ENCODE measurements around the gene DTX3. TPM values are rescaled to one million over a fixed set of nuclear protein-coding genes. Genes with fewer than 3 reads are reported as not detected.

DTX3 gene
- total and polyA plus RNA-seq, 4 experiments from 2014 or later: 4.2 to 37.1 (median 20.0) TPM

- Mint-ChIP-seq H3K4me3 (no peak overlapping the region), H3K9me3 (no peaks in the 10 kb centered on the region), H3K27ac (no peak overlapping the region), H3K36me3 (no peaks in the 10 kb centered on the region), H3K27me3 (peaks cover 2 to 3% of the 10 kb centered on the region in 2 donors), H3K4me1 (peaks cover under 1 to 2% (median 1%) of the 10 kb centered on the region in 4 donors)
- POLR2A ChIA-PET (ENCODE audit: partially characterized antibody): no interaction called here
- intact Hi-C loops (cut with micrococcal nuclease): no loop called here
- DNase-seq: no peak
- H3K27me3 ChIP-seq (ENCODE audit: insufficient read depth, low read length): no peaks in the 10 kb centered on the region
- CTCF ChIA-PET (ENCODE audit: partially characterized antibody): no interaction called here
- H3K27ac ChIP-seq (ENCODE audit: low read depth, low read length): no peak overlapping the region
- no peaks in the 10 kb centered on the region for H3K9me3 ChIP-seq (ENCODE audit: control insufficient read depth in 1 of 2, low read length in 2 of 2)
- no peaks in the 10 kb centered on the region for H3K36me3 ChIP-seq (ENCODE audit: insufficient read depth, low read length)
- no peaks in the 10 kb centered on the region for H3K4me1 ChIP-seq (ENCODE audit: insufficient read depth, low read length)
- H3K4me3 ChIP-seq (ENCODE audit: low read length in 2 of 2): no peak overlapping the region
Measured at GRCh38 chr12:57577981-57578758, 26.5 kb upstream of the DTX3 start.

- Mint-ChIP-seq H3K27ac (no peak overlapping the region), H3K27me3 (peaks cover 6% of the 10 kb centered on the region in 2 donors), H3K4me1 (peaks cover 3 to 7% (median 5%) of the 10 kb centered on the region in 4 donors), H3K36me3 (no peaks in the 10 kb centered on the region), H3K4me3 (no peak overlapping the region), H3K9me3 (no peaks in the 10 kb centered on the region)
- ChIA-PET POLR2A (ENCODE audit: partially characterized antibody) (no interaction called here), CTCF (ENCODE audit: partially characterized antibody) (interaction anchor here (6.8 kb wide), 1 partner anchor 52 kb away, joined by 124 read pairs; the partner anchor contains the start of gene B4GALNT1)
- DNase-seq: no peak
- H3K36me3 ChIP-seq (ENCODE audit: insufficient read depth, low read length): no peaks in the 10 kb centered on the region
- no peak overlapping the region for H3K4me3 ChIP-seq (ENCODE audit: low read length in 2 of 2)
- intact Hi-C loops (cut with micrococcal nuclease): no loop called here
- H3K9me3 ChIP-seq (ENCODE audit: control insufficient read depth in 1 of 2, low read length in 2 of 2): no peaks in the 10 kb centered on the region
- H3K27ac ChIP-seq (ENCODE audit: low read depth, low read length): no peak overlapping the region
- H3K27me3 ChIP-seq (ENCODE audit: insufficient read depth, low read length): no peaks in the 10 kb centered on the region
- H3K4me1 ChIP-seq (ENCODE audit: insufficient read depth, low read length): no peaks in the 10 kb centered on the region
Measured at GRCh38 chr12:57579011-57579410, 25.6 kb upstream of the DTX3 start.

DNA sequence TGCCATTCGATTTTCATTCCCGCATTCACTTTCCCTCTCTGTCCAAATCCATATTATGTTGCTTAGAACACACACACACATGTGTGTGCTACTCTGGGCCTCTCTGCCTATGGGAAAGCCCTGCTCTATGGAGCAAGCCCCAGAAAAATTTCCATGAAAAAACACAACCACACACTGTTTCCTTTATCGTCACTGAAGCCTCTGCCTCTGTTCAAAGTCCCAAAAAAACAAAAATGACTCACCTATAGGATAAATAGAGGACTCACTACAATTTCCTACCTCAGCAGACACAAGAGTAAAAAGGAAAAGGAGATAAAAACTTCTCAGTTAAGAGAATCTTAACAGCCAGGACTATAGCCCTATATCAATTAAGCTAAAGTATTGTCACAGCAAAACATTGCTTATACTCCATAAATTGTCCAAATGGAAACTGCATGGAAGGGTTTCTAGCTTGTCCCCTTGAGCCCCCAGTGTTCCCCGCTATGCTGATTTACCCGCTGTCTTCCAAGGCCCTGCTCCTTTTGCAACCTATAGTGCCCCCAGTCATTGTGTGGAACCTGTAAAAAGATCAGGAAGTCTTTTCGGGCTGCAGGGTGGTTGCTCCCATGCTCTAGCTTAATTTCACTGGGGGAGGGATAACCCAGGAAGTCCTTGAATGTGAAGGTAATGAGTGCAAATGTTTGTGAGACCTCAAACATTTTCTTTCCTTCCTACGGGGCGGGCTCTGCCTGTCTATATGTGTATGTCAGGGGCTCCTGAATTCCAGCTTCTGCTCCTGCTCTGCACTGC, 24.8 kb upstream of the DTX3 start:
- H3K36me3 Mint-ChIP-seq: no peaks in the 10 kb centered on the region
- no peak overlapping the region for H3K4me3 ChIP-seq (ENCODE audit: low read length in 2 of 2)
- no peak overlapping the region for H3K4me3 Mint-ChIP-seq
- DNase-seq: no peak
- peaks cover 6 to 9% of the 10 kb centered on the region in 2 donors for H3K27me3 Mint-ChIP-seq
- peaks cover 3 to 7% (median 5%) of the 10 kb centered on the region in 4 donors for H3K4me1 Mint-ChIP-seq
- H3K9me3 ChIP-seq (ENCODE audit: control insufficient read depth in 1 of 2, low read length in 2 of 2): no peaks in the 10 kb centered on the region
- H3K36me3 ChIP-seq (ENCODE audit: insufficient read depth, low read length): no peaks in the 10 kb centered on the region
- CTCF ChIA-PET (ENCODE audit: partially characterized antibody): interaction anchor here (1.0 to 6.8 kb wide), 5 partner anchors 28 to 121 kb away, joined by 3 to 124 read pairs (median 50); partner anchors contain the start of gene B4GALNT1
- intact Hi-C loops (cut with micrococcal nuclease): no loop called here
- POLR2A ChIA-PET (ENCODE audit: partially characterized antibody): interaction anchor here (1.0 kb wide), 1 partner anchor 121 kb away, joined by 3 read pairs; no protein-coding TSS in a partner anchor
- no peaks in the 10 kb centered on the region for H3K9me3 Mint-ChIP-seq
- no peak overlapping the region for H3K27ac ChIP-seq (ENCODE audit: low read depth, low read length)
- no peaks in the 10 kb centered on the region for H3K27me3 ChIP-seq (ENCODE audit: insufficient read depth, low read length)
- no peaks in the 10 kb centered on the region for H3K4me1 ChIP-seq (ENCODE audit: insufficient read depth, low read length)
- H3K27ac Mint-ChIP-seq: peak overlapping the region in 2 of 7 donors; percentile 31 to 46

DNA sequence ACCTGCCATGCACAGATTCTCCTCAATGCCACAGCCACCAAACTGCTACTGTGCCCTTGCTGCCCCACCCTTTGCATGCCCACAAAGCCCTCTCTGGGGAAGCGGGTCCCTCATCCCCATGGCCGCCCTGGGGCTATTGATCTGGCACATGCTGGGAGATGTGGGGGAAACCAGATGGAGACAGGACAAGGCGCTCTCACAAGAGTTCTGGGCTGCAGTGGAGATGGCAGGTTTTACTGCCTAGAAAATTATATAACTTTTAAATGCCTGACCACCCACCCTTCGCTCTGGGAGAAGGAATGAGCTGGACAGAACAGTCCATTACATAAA, 24.2 kb upstream of the DTX3 start:
- POLR2A ChIA-PET (ENCODE audit: partially characterized antibody): interaction anchor here (1.0 to 1.2 kb wide), 2 partner anchors 11 to 122 kb away, joined by 3 read pairs; partner anchors contain the start of gene PIP4K2C

DNA sequence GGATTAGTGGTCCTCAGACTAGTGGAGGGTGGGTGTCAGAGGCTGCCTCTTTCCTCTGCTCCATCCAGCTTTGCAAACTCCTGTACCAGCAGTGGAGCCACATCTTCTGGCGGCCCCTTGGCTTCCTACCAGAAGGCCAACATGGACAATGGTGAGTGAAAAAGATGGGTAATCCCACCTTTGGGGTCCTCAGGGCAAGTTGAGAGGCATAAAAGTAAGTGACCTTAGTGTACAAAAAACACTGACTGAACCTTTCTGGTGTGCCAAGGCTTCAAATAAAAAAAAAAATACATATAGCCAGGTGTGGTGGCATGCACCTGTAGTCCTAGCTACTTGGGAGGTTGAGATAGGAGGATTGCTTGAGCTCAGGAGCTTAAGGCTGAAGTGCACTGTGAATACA, 22.8 kb upstream of the DTX3 start:
- Histone ChIP-seq H3K36me3 (ENCODE audit: insufficient read depth, low read length) (no peaks in the 10 kb centered on the region), H3K9me3 (ENCODE audit: control insufficient read depth in 1 of 2, low read length in 2 of 2) (no peaks in the 10 kb centered on the region), H3K27me3 (ENCODE audit: insufficient read depth, low read length) (no peaks in the 10 kb centered on the region), H3K27ac (ENCODE audit: low read depth, low read length) (no peak overlapping the region), H3K4me1 (ENCODE audit: insufficient read depth, low read length) (no peaks in the 10 kb centered on the region), H3K4me3 (ENCODE audit: low read length in 2 of 2) (no peak overlapping the region)
- CTCF ChIA-PET (ENCODE audit: partially characterized antibody): interaction anchor here (0.9 to 6.8 kb wide), 13 partner anchors 11 to 160 kb away, joined by 3 to 124 read pairs (median 4); partner anchors contain the start of genes B4GALNT1 and PIP4K2C
- peaks cover 0 to 2% (median 0%) of the 10 kb centered on the region in 8 donors for H3K9me3 Mint-ChIP-seq
- intact Hi-C loops (cut with micrococcal nuclease): loop anchor here (2.0 kb wide), 1 partner anchor 201 kb away; the partner anchor contains the start of gene TSFM
- no peak for DNase-seq
- peaks cover 6 to 9% of the 10 kb centered on the region in 2 donors for H3K27me3 Mint-ChIP-seq
- peaks cover 3 to 7% (median 5%) of the 10 kb centered on the region in 4 donors for H3K4me1 Mint-ChIP-seq
- POLR2A ChIA-PET (ENCODE audit: partially characterized antibody): interaction anchor here (1.2 kb wide), 1 partner anchor 9 kb away, joined by 3 read pairs; the partner anchor contains the start of gene PIP4K2C
- no peak overlapping the region for H3K4me3 Mint-ChIP-seq
- no peaks in the 10 kb centered on the region for H3K36me3 Mint-ChIP-seq
- H3K27ac Mint-ChIP-seq: no peak overlapping the region

More for the DNA sequence above, 24.2 kb upstream of the DTX3 start:
- no peaks in the 10 kb centered on the region for H3K9me3 ChIP-seq (ENCODE audit: control insufficient read depth in 1 of 2, low read length in 2 of 2)
- Mint-ChIP-seq H3K36me3 (no peaks in the 10 kb centered on the region), H3K4me3 (no peak overlapping the region), H3K27me3 (peaks cover 6 to 9% of the 10 kb centered on the region in 2 donors), H3K27ac (peak overlapping the region in 2 of 7 donors; percentile 31 to 46), H3K9me3 (peaks cover 0 to 2% (median 0%) of the 10 kb centered on the region in 8 donors), H3K4me1 (peaks cover 3 to 7% (median 5%) of the 10 kb centered on the region in 4 donors)
- no peaks in the 10 kb centered on the region for H3K27me3 ChIP-seq (ENCODE audit: insufficient read depth, low read length)
- H3K36me3 ChIP-seq (ENCODE audit: insufficient read depth, low read length): no peaks in the 10 kb centered on the region
- no peak for DNase-seq
- intact Hi-C loops (cut with micrococcal nuclease): no loop called here
- H3K4me1 ChIP-seq (ENCODE audit: insufficient read depth, low read length): no peaks in the 10 kb centered on the region
- H3K4me3 ChIP-seq (ENCODE audit: low read length in 2 of 2): no peak overlapping the region
- CTCF ChIA-PET (ENCODE audit: partially characterized antibody): interaction anchor here (0.8 to 6.8 kb wide), 6 partner anchors 10 to 122 kb away, joined by 3 to 124 read pairs (median 28); partner anchors contain the start of gene B4GALNT1
- H3K27ac ChIP-seq (ENCODE audit: low read depth, low read length): no peak overlapping the region

GRCh38 chr12:57582440-57582839, 22.2 kb upstream of the DTX3 start:
- Mint-ChIP-seq H3K4me1 (peaks cover 3 to 7% (median 5%) of the 10 kb centered on the region in 4 donors), H3K36me3 (no peaks in the 10 kb centered on the region), H3K27me3 (peaks cover 6 to 9% of the 10 kb centered on the region in 2 donors), H3K9me3 (peaks cover 0 to 2% (median 0%) of the 10 kb centered on the region in 8 donors), H3K27ac (no peak overlapping the region), H3K4me3 (no peak overlapping the region)
- intact Hi-C loops (cut with micrococcal nuclease): loop anchor here (2.0 kb wide), 1 partner anchor 200 kb away; the partner anchor contains the start of gene TSFM
- Histone ChIP-seq H3K27ac (ENCODE audit: low read depth, low read length) (no peak overlapping the region), H3K27me3 (ENCODE audit: insufficient read depth, low read length) (no peaks in the 10 kb centered on the region), H3K4me1 (ENCODE audit: insufficient read depth, low read length) (no peaks in the 10 kb centered on the region), H3K4me3 (ENCODE audit: low read length in 2 of 2) (no peak overlapping the region), H3K9me3 (ENCODE audit: control insufficient read depth in 1 of 2, low read length in 2 of 2) (no peaks in the 10 kb centered on the region), H3K36me3 (ENCODE audit: insufficient read depth, low read length) (no peaks in the 10 kb centered on the region)
- ChIA-PET CTCF (ENCODE audit: partially characterized antibody) (interaction anchor here (0.7 to 6.8 kb wide), 28 partner anchors 7 to 322 kb away, joined by 3 to 124 read pairs (median 4); partner anchors contain the start of genes ARHGEF25, B4GALNT1, DTX3 and GLI1), POLR2A (ENCODE audit: partially characterized antibody) (interaction anchor here (1.3 to 2.4 kb wide), 3 partner anchors 38 to 111 kb away, joined by 4 to 11 read pairs (median 5); partner anchors contain the start of gene OS9)
- no peak for DNase-seq
